ENCODE data around the gene LRRK1. TPM values are rescaled to one million over a fixed set of nuclear protein-coding genes. Genes with fewer than 3 reads are reported as not detected.

The LRRK1 gene
- total RNA-seq, 1 experiment from 2014 or later = 7.0 TPM

- H3F3A ChIP-seq (ENCODE audit: low read length, unreplicated experiment) = no peaks in the 10 kb centered on the region
- H3K9me2 ChIP-seq (replicated peaks; ENCODE audit: low read length) = no peaks in the 10 kb centered on the region
- no peaks in the 10 kb centered on the region for H3K4me1 ChIP-seq (ENCODE audit: insufficient read depth, low read length)
- H3K36me3 ChIP-seq (ENCODE audit: low read depth, low read length) = no peaks in the 10 kb centered on the region
- ChIA-PET CTCF (no interaction called here), POLR2A (ENCODE audit: unreplicated experiment) (no interaction called here)
- H3K27ac ChIP-seq (ENCODE audit: low read length) = no peak overlapping the region
- no peaks in the 10 kb centered on the region for H4K20me1 ChIP-seq (ENCODE audit: low read length)
- no TSS peak for BruUV-seq (replicated peaks)
- intact Hi-C loops (cut with micrococcal nuclease) = no loop called here
- H3K79me2 ChIP-seq (ENCODE audit: low read length) = no peaks in the 10 kb centered on the region
- H2AFZ ChIP-seq (ENCODE audit: low read length) = no peak overlapping the region
- no peaks in the 10 kb centered on the region for H3K27me3 ChIP-seq (ENCODE audit: low read length)
- H3K9me3 ChIP-seq (ENCODE audit: low read length) = no peaks in the 10 kb centered on the region
- no peak overlapping the region for H3K4me3 ChIP-seq (ENCODE audit: low read length)
- DNase-seq (no peak), ATAC-seq (no peak)
- TF ChIP-seq EZH2phosphoT487 (IDR thresholded peaks at IDR 0.05; ENCODE audit: borderline replicate concordance, low read length) (no peak), EZH2 (IDR thresholded peaks at IDR 0.05; ENCODE audit: low read length, unreplicated experiment) (no peak)
- TF ChIP-seq, protein P1, sequence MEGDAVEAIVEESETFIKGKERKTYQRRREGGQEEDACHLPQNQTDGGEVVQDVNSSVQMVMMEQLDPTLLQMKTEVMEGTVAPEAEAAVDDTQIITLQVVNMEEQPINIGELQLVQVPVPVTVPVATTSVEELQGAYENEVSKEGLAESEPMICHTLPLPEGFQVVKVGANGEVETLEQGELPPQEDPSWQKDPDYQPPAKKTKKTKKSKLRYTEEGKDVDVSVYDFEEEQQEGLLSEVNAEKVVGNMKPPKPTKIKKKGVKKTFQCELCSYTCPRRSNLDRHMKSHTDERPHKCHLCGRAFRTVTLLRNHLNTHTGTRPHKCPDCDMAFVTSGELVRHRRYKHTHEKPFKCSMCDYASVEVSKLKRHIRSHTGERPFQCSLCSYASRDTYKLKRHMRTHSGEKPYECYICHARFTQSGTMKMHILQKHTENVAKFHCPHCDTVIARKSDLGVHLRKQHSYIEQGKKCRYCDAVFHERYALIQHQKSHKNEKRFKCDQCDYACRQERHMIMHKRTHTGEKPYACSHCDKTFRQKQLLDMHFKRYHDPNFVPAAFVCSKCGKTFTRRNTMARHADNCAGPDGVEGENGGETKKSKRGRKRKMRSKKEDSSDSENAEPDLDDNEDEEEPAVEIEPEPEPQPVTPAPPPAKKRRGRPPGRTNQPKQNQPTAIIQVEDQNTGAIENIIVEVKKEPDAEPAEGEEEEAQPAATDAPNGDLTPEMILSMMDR (conservative IDR thresholded peaks at IDR 0.05; ENCODE audit: low read depth, low read length) = no peak
- H3K9ac ChIP-seq (ENCODE audit: low read length) = no peak overlapping the region
- no peak overlapping the region for H3K4me2 ChIP-seq (ENCODE audit: low read length)
Observed at GRCh38 chr15:101047301-101047781, 128.2 kb downstream of the LRRK1 start.

GRCh38 chr15:101048176-101048575, 129.0 kb downstream of the LRRK1 start:
- Histone ChIP-seq H4K20me1 (ENCODE audit: low read length) (no peaks in the 10 kb centered on the region), H3K27ac (ENCODE audit: low read length) (no peak overlapping the region), H3F3A (ENCODE audit: low read length, unreplicated experiment) (no peaks in the 10 kb centered on the region), H3K9me2 (replicated peaks; ENCODE audit: low read length) (no peaks in the 10 kb centered on the region), H2AFZ (ENCODE audit: low read length) (no peak overlapping the region), H3K9me3 (ENCODE audit: low read length) (no peaks in the 10 kb centered on the region), H3K4me3 (ENCODE audit: low read length) (no peak overlapping the region), H3K27me3 (ENCODE audit: low read length) (no peaks in the 10 kb centered on the region), H3K4me1 (ENCODE audit: insufficient read depth, low read length) (no peaks in the 10 kb centered on the region), H3K36me3 (ENCODE audit: low read depth, low read length) (no peaks in the 10 kb centered on the region), H3K9ac (ENCODE audit: low read length) (no peak overlapping the region), H3K4me2 (ENCODE audit: low read length) (no peak overlapping the region), H3K79me2 (ENCODE audit: low read length) (no peaks in the 10 kb centered on the region)
- DNase-seq = no peak
- intact Hi-C loops (cut with micrococcal nuclease) = no loop called here
- ChIA-PET CTCF (no interaction called here), POLR2A (ENCODE audit: unreplicated experiment) (no interaction called here)
- TF ChIP-seq EZH2phosphoT487 (IDR thresholded peaks at IDR 0.05; ENCODE audit: borderline replicate concordance, low read length) (no peak), EZH2 (IDR thresholded peaks at IDR 0.05; ENCODE audit: low read length, unreplicated experiment) (no peak)
- TF ChIP-seq, protein P1 (conservative IDR thresholded peaks at IDR 0.05; ENCODE audit: low read depth, low read length) = no peak
- no TSS peak for BruUV-seq (replicated peaks)
- no peak for ATAC-seq

DNA sequence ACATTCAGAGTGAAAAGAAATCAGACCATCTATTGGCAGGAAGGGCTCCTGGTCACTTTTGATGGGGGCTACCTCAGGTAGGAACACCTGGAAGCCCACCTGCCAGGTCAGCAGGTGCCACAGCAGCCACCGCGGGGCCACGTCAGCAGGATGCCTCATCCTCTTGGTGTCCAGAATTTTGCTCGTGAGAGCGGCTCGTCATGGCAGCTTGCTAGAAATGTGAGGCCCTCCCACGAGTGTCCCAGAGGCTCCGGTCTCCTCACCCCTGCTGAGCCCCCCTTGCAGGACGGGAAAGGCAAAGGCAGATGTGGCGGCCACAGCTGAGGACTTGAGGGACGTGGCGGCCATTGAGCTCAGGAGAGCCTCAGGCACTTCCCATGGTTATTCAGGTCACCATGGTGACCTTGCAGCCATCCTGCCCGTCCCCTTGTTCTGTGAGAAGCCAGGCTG, 129.4 kb downstream of the LRRK1 start:
- intact Hi-C loops (cut with micrococcal nuclease) = no loop called here
- Histone ChIP-seq H3K9me3 (ENCODE audit: low read length) (no peaks in the 10 kb centered on the region), H3K27me3 (ENCODE audit: low read length) (no peaks in the 10 kb centered on the region), H3K9ac (ENCODE audit: low read length) (no peak overlapping the region), H3K4me3 (ENCODE audit: low read length) (no peak overlapping the region), H3K9me2 (replicated peaks; ENCODE audit: low read length) (no peaks in the 10 kb centered on the region), H3K4me2 (ENCODE audit: low read length) (no peak overlapping the region), H3F3A (ENCODE audit: low read length, unreplicated experiment) (no peaks in the 10 kb centered on the region), H3K27ac (ENCODE audit: low read length) (no peak overlapping the region), H2AFZ (ENCODE audit: low read length) (no peak overlapping the region), H3K36me3 (ENCODE audit: low read depth, low read length) (no peaks in the 10 kb centered on the region), H3K4me1 (ENCODE audit: insufficient read depth, low read length) (no peaks in the 10 kb centered on the region), H4K20me1 (ENCODE audit: low read length) (no peaks in the 10 kb centered on the region), H3K79me2 (ENCODE audit: low read length) (no peaks in the 10 kb centered on the region)
- no peak for DNase-seq
- BruUV-seq (replicated peaks) = no TSS peak
- TF ChIP-seq EZH2phosphoT487 (IDR thresholded peaks at IDR 0.05; ENCODE audit: borderline replicate concordance, low read length) (no peak), EZH2 (IDR thresholded peaks at IDR 0.05; ENCODE audit: low read length, unreplicated experiment) (no peak)
- TF ChIP-seq, protein P1 (conservative IDR thresholded peaks at IDR 0.05; ENCODE audit: low read depth, low read length) = no peak
- POLR2A ChIA-PET (ENCODE audit: unreplicated experiment) = no interaction called here
- no peak for ATAC-seq
- CTCF ChIA-PET = no interaction called here
